ENCODE data around the gene OAT.

Gene OAT

DNA sequence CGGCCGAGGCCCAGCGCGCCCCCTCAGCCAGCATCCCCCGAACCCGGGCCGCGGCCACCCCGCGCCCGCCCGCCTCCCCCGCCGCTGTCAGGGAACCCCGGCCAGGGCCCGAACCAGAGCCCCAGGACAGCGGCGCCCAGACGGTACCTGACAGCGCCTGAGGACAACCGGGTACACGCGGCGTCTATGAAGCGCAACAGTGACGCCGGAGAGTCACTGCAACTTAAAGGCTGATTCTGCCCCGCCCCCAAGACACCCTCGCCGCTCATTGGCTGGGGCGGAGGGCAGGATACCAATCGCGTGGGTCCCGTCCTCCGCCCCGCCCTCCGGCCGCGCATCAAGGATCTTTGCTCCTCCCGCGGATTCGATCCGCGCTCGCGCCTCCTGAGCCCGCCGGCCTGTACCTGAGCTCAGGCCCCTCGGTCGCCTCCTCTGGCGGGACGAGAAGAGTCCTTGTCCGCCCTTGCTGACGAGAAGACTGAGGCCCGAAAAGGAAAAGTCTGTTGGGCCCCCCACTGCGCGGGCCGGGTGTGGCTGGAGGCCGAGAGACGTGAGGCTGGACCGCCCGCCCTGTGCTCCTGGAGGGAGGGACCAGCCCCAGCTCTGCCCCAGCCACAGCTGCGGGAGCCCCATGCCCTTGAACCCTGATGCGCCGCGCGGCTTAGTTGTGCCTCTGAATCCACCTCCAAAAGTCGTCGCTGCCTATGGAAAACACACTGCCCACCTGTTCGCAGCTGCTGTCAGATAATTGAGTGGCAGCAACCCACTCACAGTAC lies at the start of gene OAT:
TSS of gene OAT (minus strand) at position 198 of the 776 bp plus-strand sequence. CDS start 6,752 bp downstream, outside the sequence.
- peak; percentile 99 for DNase-seq (ENCODE audit: low read depth, low spot score)

GRCh38 chr10:124467165-124467564 lies 48.4 kb upstream of the OAT start:
- no peak for DNase-seq (ENCODE audit: low read depth, low spot score)

- no peak for DNase-seq (ENCODE audit: low read depth, low spot score)
Observed at GRCh38 chr10:124465777-124466488, 47.2 kb upstream of the OAT start.

DNA sequence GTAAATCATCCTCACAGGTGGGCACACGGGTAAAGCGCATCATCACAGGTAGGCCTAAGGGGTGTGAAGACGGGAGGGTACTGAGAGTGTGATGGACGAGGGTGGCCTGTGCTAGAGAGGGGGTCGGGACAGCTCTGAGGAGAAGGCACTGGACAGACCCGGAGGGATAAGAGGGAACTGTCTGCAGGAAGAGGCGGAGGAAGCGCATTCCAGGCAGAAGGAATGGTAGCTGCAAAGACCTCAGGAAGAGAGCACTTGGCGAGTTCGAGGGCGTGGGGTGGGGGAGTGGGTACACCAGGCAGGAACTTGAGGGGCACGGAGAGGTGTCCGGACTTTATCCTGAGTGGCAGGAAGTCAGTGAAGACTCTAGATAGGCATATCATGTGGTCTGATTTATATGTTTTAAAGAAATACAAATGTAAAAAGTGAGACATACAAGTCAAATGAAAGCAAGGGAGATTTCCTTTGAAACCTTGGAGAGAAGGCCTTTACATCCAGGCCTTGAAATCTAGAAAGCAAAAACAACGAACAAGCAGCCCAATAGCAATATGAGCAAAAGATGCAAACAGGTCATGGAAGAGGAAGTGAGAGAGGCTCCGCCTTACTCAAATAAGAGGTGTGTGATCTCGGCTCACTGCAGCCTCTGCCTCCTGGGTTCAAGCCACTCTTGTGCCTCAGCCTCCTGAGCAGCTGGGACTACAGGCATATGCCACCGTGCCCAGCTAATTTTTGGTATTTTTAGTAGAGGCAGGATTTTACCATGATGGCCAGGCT lies 46.5 kb upstream of the OAT start:
- no peak for DNase-seq (ENCODE audit: low read depth, low spot score)

- no peak for DNase-seq (ENCODE audit: low read depth, low spot score)
Observed at GRCh38 chr10:124464028-124464965, 45.6 kb upstream of the OAT start.

DNA sequence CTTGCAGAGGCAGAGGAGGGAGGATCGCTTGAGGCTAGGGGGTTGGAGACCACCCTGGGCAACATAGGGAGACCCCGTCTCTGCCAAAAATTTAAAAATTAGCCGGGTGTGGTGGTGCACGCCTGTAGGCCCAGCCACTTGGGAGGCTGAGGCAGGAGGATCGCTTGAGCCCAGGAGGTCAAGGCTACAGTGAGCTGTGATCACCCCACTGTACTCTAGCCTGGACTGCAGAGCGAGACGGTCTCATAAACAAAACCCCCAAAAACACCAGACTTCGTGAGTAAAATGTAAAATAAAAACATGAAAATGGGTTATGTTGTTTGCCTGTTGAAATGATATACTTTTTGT lies 43.6 kb upstream of the OAT start:
- no peak for DNase-seq (ENCODE audit: low read depth, low spot score)

DNA sequence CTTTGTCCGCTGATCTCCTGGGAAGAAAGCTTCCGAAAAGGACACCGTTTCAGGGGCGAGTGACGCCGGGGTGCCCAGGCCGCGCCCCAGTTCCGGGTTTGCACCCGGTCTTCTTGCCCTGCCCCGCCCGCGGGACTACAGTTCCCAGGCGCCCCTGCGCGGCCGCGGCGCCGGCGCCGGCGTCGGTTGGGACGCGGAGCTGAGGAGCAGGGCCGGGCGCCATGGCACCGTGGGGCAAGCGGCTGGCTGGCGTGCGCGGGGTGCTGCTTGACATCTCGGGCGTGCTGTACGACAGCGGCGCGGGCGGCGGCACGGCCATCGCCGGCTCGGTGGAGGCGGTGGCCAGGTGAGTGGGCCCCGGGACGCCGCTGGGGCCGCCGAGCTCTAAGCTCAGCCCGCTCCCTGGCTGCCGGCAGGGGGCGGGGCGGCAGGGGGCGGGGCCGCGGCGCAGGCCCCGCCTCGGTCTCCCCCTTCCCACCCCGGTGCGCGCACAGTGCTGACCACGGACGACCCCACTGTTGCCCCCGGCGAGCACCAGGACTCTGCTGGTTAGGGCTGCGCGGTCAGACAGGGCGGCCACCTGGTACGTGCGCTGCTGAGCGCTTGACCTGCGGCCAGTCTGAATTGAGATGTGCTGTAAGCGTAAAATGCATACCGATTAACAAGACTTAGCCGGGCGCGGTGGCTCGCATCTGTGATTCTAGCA lies 43.1 kb upstream of the OAT start, which contains the start of gene LHPP:
TSS of gene LHPP (plus strand) at position 182 of the 706 bp plus-strand sequence. CDS start at position 222, 40 bp downstream.
- peak; percentile 93 for DNase-seq (ENCODE audit: low read depth, low spot score)

DNA sequence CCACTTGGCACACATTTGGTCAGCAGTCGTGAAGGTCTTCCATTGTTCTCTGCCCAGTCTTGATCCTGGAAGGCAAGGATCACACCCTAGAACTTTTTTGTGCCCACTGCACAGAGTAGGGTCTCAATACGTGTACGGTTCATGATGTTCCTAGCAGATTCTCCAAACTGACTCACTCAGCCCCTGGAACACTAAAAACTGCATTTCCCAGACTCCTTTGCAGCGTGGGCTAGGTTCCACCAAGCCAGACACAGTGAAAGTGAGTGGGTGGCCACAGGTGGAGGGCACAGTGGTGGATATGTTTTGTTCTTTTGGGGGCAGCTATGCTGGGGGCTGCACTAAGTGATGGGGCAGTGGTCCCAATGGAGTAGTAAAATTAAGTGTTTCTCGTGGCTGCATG lies 41.4 kb upstream of the OAT start:
- no peak for DNase-seq (ENCODE audit: low read depth, low spot score)

DNA sequence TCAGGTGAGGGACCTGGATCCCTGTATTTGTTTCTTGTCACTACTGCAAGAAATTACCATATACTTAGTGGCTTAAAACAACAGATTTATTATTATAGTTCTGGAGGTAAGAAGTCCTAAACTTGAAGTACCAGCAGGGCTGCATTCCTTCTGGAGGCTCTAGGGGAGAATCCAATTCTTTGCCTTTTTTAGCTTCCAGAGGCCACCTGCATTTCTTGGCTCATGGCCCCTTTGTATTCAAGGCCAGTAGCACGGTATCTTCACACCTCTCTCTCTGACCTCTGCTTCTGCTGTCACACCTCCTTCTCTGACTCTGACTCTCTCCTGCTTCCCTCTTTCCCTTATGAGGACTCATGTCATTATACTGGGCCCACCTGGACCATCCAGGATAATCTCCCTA lies 40.7 kb upstream of the OAT start:
- no peak for DNase-seq (ENCODE audit: low read depth, low spot score)

GRCh38 chr10:124458889-124459288 lies 40.2 kb upstream of the OAT start:
- no peak for DNase-seq (ENCODE audit: low read depth, low spot score)

DNA sequence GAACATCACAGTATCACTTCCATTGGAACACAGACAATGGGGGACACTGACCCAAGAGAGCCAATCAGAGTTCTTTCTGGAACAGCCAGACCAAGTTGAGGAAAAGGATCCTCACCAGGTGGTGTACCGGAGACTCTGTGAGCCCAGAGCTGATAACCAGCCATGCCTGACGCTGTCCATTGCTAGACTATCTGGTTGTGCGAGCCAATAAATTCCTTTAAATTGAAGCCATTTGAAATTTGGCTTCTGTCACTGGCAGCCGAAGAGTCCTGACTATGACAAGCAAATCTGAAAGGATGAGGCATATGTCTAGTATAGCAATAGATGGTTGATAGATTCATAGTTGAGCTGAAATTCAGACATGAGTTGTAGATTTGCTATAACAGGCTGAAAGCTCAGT lies 39.8 kb upstream of the OAT start:
- no peak for DNase-seq (ENCODE audit: low read depth, low spot score)

GRCh38 chr10:124455441-124455840 lies 36.7 kb upstream of the OAT start:
- DNase-seq (ENCODE audit: low read depth, low spot score), result no peak

DNA sequence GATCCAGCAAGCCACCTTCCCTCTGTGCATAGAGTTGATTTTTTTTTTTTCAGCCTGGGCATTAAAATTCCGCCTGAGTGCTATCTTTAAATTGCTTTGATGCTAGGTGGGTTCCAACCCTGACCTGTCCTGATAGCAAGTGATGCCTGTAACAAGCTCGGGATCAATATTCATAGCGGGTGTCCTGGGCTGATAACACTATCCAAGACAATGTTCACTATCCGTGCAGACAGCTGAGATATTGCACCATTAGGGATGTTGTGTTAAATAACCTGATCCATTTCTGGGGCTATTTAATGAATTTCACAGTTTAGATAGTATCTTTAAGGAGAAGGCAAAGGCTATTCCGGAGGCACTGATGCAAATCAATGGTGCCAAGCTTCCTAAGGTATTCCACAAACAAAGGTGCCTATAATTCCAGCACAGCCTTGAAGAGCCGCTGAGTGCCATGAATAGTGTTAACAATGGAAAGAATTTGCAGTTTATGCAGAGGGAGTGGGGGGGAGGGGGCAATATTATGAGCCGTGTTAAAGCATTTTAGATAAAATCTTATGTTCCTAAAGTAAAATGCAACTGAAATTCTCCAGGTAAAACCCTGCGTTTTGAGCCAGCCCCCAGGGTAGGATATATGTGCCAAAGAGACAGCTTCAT lies 35.4 kb upstream of the OAT start:
- DNase-seq (ENCODE audit: low read depth, low spot score), result no peak

DNA sequence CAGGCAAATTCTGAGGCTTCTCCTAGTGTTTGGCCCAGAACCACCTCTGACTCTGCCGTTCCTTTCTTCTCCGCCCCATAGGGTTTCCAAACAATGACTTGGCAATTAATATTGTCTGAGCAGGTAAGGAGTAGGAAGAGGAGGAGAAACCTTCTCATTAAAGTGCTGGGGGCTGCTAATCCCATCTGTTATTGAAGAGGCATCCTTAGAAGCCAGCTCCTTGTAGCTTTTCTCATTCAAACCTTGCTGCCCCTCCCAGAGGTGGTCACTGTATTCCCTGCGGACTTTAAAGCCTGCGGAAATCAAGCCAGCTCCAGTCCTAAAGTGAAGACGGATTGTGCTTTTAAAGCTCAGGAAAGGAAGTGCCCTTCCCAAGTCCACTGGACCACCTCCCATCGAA lies 32.6 kb upstream of the OAT start:
- DNase-seq (ENCODE audit: low read depth, low spot score), result no peak

DNA sequence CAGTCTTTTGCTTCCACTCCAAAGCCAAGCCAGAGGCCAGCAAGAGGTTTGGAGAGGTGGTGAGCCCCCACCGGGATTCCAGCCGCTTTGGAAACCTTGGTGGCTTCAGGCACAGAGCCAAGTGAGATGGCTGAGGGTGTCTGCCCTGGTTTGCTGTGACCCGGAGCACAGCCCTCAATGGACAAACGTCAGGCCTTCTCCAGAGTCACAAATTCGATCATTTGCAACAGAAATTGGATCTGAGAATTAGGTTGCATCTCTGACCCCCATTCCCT lies 32.0 kb upstream of the OAT start:
- DNase-seq (ENCODE audit: low read depth, low spot score), result no peak

GRCh38 chr10:124450012-124450782 lies 31.5 kb upstream of the OAT start, which contains the start of gene NKX1-2:
Gene NKX1-2, minus strand, starts transcription at chr10:124450035. Its CDS starts 92 bp downstream, at chr10:124449943.
- peak; percentile 55 for DNase-seq (ENCODE audit: low read depth, low spot score)

DNA sequence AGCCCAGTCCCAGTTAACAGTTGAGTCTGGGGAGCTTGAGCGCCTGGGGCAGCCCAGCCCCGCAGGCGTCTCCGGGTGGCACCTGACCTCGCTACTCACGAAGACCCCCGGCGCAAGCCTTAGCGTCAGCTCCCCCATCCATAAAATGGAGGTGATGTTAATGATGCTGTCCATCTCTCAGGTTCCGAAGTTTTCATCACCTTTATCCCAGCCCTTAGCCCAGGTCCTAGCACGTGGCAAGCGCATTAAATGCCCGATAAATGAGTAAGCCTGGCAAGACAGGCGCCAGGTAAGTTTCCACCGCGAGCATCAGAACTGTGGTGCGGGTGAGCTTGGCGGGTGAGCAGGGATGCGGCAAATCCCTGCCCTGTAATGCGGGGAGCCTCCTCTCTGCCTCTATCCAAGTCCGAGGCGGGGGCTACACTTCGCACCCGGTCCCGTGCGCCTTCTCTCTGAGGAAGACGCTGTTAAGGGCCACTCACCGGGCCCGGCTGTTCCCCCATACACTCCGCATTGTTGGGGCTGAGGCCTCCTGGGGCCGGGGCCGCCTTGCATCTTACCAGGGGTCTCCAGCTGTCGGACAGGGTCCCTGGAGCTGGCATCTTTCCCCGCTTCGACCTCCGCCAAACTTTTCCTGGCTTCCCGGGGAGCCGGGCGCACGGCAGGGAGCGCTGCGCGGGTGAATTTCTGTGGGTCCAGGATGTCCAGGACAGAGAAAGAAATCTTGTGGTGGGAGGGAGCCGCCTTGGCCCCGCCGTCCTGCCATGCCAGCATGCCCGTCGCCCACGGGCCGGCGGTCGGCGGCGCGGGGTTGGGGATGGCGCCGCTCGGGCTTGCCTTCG lies 30.7 kb upstream of the OAT start:
- DNase-seq (ENCODE audit: low read depth, low spot score), result peak; percentile 20

DNA sequence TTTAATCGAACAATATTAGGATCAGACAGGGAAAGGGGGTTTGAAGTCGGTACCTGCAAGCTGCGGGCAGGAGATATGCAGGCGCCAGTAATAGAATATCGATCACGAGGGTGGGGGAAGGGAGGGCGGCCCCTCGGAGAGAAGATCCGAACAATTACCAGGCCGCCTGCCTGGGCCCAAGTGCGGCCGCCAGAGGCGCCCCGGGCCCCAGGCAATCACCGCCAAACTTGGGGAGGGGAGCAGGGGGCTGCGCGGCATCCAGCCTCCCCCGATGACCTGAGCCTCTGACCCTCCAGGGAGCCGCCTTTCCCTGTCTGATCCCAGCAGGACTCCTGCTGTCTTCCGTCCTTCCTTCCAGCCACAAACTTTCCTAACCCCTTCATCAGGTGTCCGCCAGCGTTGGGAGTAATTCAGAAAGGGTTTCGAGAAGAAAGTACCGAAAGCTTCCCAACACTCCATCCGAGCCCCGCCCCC lies 30.0 kb upstream of the OAT start:
- DNase-seq (ENCODE audit: low read depth, low spot score), result no peak
